WI38 (cell line): ENCODE data around the gene DAO.

Experiments used
- H3K4me3 ChIP-seq: 2 replicates; pipeline ENCODE4 v1.5.1; 2011; ENCODE audit warnings: low read depth, mild to moderate bottlenecking, control low read depth, low read length
- CTCF ChIP-seq: IDR thresholded peaks from 2 replicates; pipeline ENCODE4 v1.5.1; 2012; ENCODE audit warnings: low read depth, mild to moderate bottlenecking, control low read depth, low read length

Gene DAO

GRCh38 chr12:108935159-108935763 lies 55.4 kb downstream of the DAO start:
- no peak for TF ChIP-seq CTCF
- no peak overlapping the region for H3K4me3 ChIP-seq

- H3K4me3 ChIP-seq = no peak overlapping the region
- no peak for TF ChIP-seq CTCF
Observed at GRCh38 chr12:108938247-108938924, 58.5 kb downstream of the DAO start.

GRCh38 chr12:108939594-108939993 lies 59.7 kb downstream of the DAO start:
- no peak for TF ChIP-seq CTCF
- no peak overlapping the region for H3K4me3 ChIP-seq

- TF ChIP-seq CTCF = no peak
Observed at GRCh38 chr12:108940138-108940537, 60.2 kb downstream of the DAO start.

GRCh38 chr12:108947097-108947496 lies 67.2 kb downstream of the DAO start:
- no peak overlapping the region for H3K4me3 ChIP-seq
- no peak for TF ChIP-seq CTCF

More at GRCh38 chr12:108940138-108940537, 60.2 kb downstream of the DAO start:
- no peak overlapping the region for H3K4me3 ChIP-seq

GRCh38 chr12:108948367-108948766 lies 68.5 kb downstream of the DAO start:
- no peak overlapping the region for H3K4me3 ChIP-seq
- TF ChIP-seq CTCF = no peak

- no peak overlapping the region for H3K4me3 ChIP-seq
- no peak for TF ChIP-seq CTCF
Observed at GRCh38 chr12:108949976-108950375, 70.1 kb downstream of the DAO start.
